Sigmoid colon (tissue), 4 donors: ENCODE data around the gene XYLT1.

Experiments
- EP300 ChIP-seq, 4 donors: sonication (generic); formaldehyde crosslinking; IDR thresholded peaks; one replicate each; pipeline ENCODE4 v1.6.1; 2017; ENCODE audit warnings: antibody characterized with exemption in 4 of 4
- POLR2A ChIP-seq, 2 donors: fragments of 450-650 bp; IDR thresholded peaks; one replicate each; pipeline ENCODE4 v1.6.1; 2016; ENCODE audit warnings: antibody characterized with exemption in 2 of 2, mild to moderate bottlenecking in 2 of 2, moderate library complexity in 2 of 2
- POLR2AphosphoS5 ChIP-seq, 4 donors: sonication (generic); formaldehyde crosslinking; IDR thresholded peaks; one replicate each; pipeline ENCODE4 v1.6.1; 2017; ENCODE audit warnings: antibody characterized with exemption in 4 of 4
- TF ChIP-seq, protein P1 (sequence below), 4 experiments: fragments of 450-650 bp in 3 of 4; fragments of 200-600 bp in 1 of 4; IDR thresholded peaks; one replicate each; pipeline ENCODE4 v1.5.1; 2016 to 2019; ENCODE audit warnings: antibody characterized with exemption in 4 of 4, mild to moderate bottlenecking in 3 of 4, moderate library complexity in 2 of 4

DNA sequence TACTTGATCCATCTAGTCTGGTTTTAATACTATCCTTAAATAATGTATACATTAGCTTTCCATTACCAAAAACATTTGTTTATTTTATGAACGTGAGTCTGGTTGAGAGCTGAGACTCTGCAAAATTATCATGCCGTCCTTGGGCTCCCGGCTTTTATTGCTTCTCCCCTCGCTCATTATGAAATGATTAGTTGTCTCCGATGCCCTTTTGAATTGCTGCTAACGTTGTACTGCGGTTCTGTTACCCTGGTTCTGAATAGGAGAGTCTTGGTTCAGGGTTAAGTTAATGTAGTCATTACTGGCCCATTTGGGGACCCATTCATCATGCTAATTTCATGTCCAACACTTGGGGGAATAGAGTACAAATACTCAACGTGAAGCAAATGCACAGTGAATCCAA is 12.8 kb downstream of the XYLT1 start:
- TF ChIP-seq POLR2AphosphoS5 (IDR thresholded peaks at IDR 0.05) (no peak), POLR2A (IDR thresholded peaks at IDR 0.05) (no peak), EP300 (IDR thresholded peaks at IDR 0.05) (no peak)
- TF ChIP-seq, protein P1, sequence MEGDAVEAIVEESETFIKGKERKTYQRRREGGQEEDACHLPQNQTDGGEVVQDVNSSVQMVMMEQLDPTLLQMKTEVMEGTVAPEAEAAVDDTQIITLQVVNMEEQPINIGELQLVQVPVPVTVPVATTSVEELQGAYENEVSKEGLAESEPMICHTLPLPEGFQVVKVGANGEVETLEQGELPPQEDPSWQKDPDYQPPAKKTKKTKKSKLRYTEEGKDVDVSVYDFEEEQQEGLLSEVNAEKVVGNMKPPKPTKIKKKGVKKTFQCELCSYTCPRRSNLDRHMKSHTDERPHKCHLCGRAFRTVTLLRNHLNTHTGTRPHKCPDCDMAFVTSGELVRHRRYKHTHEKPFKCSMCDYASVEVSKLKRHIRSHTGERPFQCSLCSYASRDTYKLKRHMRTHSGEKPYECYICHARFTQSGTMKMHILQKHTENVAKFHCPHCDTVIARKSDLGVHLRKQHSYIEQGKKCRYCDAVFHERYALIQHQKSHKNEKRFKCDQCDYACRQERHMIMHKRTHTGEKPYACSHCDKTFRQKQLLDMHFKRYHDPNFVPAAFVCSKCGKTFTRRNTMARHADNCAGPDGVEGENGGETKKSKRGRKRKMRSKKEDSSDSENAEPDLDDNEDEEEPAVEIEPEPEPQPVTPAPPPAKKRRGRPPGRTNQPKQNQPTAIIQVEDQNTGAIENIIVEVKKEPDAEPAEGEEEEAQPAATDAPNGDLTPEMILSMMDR (IDR thresholded peaks at IDR 0.05): no peak
